ENCODE measurements around the gene UGT1A3.

UGT1A3 gene

GRCh38 chr2:233814056-233814835 lies 85.4 kb downstream of the UGT1A3 start:
- DNase-seq (ENCODE audit: low read depth): peak; percentile 20
- no peak for TF ChIP-seq CTCF (conservative IDR thresholded peaks at IDR 0.05; ENCODE audit: control insufficient read depth, insufficient read depth, low read depth, low read length)
- no peak overlapping the region for H3K4me3 ChIP-seq (ENCODE audit: control insufficient read depth, low read depth, low read length)

DNA sequence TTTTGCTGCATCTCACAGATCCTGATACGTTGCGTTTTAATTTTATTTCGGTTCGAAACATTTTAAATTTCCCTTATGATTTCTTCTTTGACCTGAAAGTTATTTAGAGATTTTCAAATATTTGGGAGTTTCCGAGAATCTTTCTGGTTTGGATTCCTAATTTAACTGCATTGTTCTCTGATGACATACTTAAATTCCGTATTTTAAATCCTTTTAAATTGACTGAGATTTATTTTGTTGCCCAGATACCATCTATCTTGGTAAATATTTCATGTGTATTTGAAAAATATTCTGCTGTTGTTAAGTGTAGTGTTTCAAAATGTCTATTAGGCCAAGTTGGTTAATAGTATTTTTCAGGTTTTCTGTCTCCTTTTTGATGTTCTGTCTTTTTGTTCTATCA lies 87.0 kb downstream of the UGT1A3 start:
- no peak for DNase-seq (ENCODE audit: low read depth)
- no peak for TF ChIP-seq CTCF (conservative IDR thresholded peaks at IDR 0.05; ENCODE audit: control insufficient read depth, insufficient read depth, low read depth, low read length)

GRCh38 chr2:233816334-233816733 lies 87.5 kb downstream of the UGT1A3 start:
- DNase-seq (ENCODE audit: low read depth): no peak
- no peak for TF ChIP-seq CTCF (conservative IDR thresholded peaks at IDR 0.05; ENCODE audit: control insufficient read depth, insufficient read depth, low read depth, low read length)
- no peak overlapping the region for H3K4me3 ChIP-seq (ENCODE audit: control insufficient read depth, low read depth, low read length)

More for the DNA sequence above, 87.0 kb downstream of the UGT1A3 start:
- H3K4me3 ChIP-seq (ENCODE audit: control insufficient read depth, low read depth, low read length): no peak overlapping the region

GRCh38 chr2:233816771-233817170 lies 87.9 kb downstream of the UGT1A3 start:
- no peak overlapping the region for H3K4me3 ChIP-seq (ENCODE audit: control insufficient read depth, low read depth, low read length)
- TF ChIP-seq CTCF (conservative IDR thresholded peaks at IDR 0.05; ENCODE audit: control insufficient read depth, insufficient read depth, low read depth, low read length): no peak
- DNase-seq (ENCODE audit: low read depth): no peak

GRCh38 chr2:233817361-233817911 lies 88.6 kb downstream of the UGT1A3 start:
- peak; percentile 48 for DNase-seq (ENCODE audit: low read depth)
- no peak overlapping the region for H3K4me3 ChIP-seq (ENCODE audit: control insufficient read depth, low read depth, low read length)
- TF ChIP-seq CTCF (conservative IDR thresholded peaks at IDR 0.05; ENCODE audit: control insufficient read depth, insufficient read depth, low read depth, low read length): no peak

GRCh38 chr2:233817995-233818638 lies 89.3 kb downstream of the UGT1A3 start:
- TF ChIP-seq CTCF (conservative IDR thresholded peaks at IDR 0.05; ENCODE audit: control insufficient read depth, insufficient read depth, low read depth, low read length): no peak
- no peak overlapping the region for H3K4me3 ChIP-seq (ENCODE audit: control insufficient read depth, low read depth, low read length)
- no peak for DNase-seq (ENCODE audit: low read depth)

All from fibroblast of mammary gland (primary cell).